H54 (cell line): Measurements from ENCODE around the gene DCDC2.

ENCODE experiments used
- DNase-seq: peaks from one replicate; pipeline ENCODE4 v3.0.0; 2011; ENCODE audit warnings: low spot score, mixed read lengths; ENCODE audit not compliant: insufficient read length
- FAIRE-seq: peaks from 3 replicates; lab custom pipeline; 2011; peaks lifted over from hg19 to GRCh38; lab: Jason Lieb, UNC
- POLR2A ChIP-seq: IDR thresholded peaks from 2 replicates; pipeline ENCODE4 v1.6.1; 2011; ENCODE audit warnings: low read depth, mild to moderate bottlenecking, low read length

The DCDC2 gene

GRCh38 chr6:24359640-24360454 is 2.0 kb upstream of the DCDC2 start:
- FAIRE-seq (peak; percentile 94), DNase-seq (peak; percentile 60)
- TF ChIP-seq POLR2A = no peak

- no peak for FAIRE-seq
- no peak for TF ChIP-seq POLR2A
- DNase-seq = no peak
Observed at GRCh38 chr6:24358219-24358821, 461 bp upstream of the DCDC2 start.

GRCh38 chr6:24356310-24356973 is 1.4 kb downstream of the DCDC2 start:
- FAIRE-seq (no peak), DNase-seq (no peak)

GRCh38 chr6:24355393-24355792 is 2.5 kb downstream of the DCDC2 start:
- FAIRE-seq (no peak), DNase-seq (no peak)
- TF ChIP-seq POLR2A = no peak

More at GRCh38 chr6:24356310-24356973, 1.4 kb downstream of the DCDC2 start:
- no peak for TF ChIP-seq POLR2A

- FAIRE-seq = no peak
- no peak for DNase-seq
- no peak for TF ChIP-seq POLR2A
Observed at GRCh38 chr6:24353861-24354260, 4.0 kb downstream of the DCDC2 start.

- no peak for TF ChIP-seq POLR2A
- FAIRE-seq = no peak
- no peak for DNase-seq
Observed at GRCh38 chr6:24352434-24352833, 5.4 kb downstream of the DCDC2 start.

- FAIRE-seq (no peak), DNase-seq (no peak)
- TF ChIP-seq POLR2A = no peak
Observed at GRCh38 chr6:24344976-24345375, 12.9 kb downstream of the DCDC2 start.

- no peak for TF ChIP-seq POLR2A
- no peak for FAIRE-seq
- no peak for DNase-seq
Observed at GRCh38 chr6:24340998-24341938, 16.6 kb downstream of the DCDC2 start.

- DNase-seq (no peak), FAIRE-seq (no peak)
- TF ChIP-seq POLR2A = no peak
Observed at GRCh38 chr6:24339932-24340331, 17.9 kb downstream of the DCDC2 start.

GRCh38 chr6:24334285-24334684 is 23.6 kb downstream of the DCDC2 start:
- no peak for FAIRE-seq

GRCh38 chr6:24332317-24332716 is 25.5 kb downstream of the DCDC2 start:
- no peak for TF ChIP-seq POLR2A
- FAIRE-seq (peak; percentile 98), DNase-seq (peak; percentile 18)

More at GRCh38 chr6:24334285-24334684, 23.6 kb downstream of the DCDC2 start:
- no peak for TF ChIP-seq POLR2A
- DNase-seq = no peak

- no peak for TF ChIP-seq POLR2A
- DNase-seq (no peak), FAIRE-seq (peak; percentile 60)
Observed at GRCh38 chr6:24330137-24330732, 27.6 kb downstream of the DCDC2 start.

- no peak for FAIRE-seq
- no peak for DNase-seq
- TF ChIP-seq POLR2A = no peak
Observed at GRCh38 chr6:24329451-24329850, 28.4 kb downstream of the DCDC2 start.

- DNase-seq = no peak
- no peak for TF ChIP-seq POLR2A
- FAIRE-seq = peak; percentile 81
Observed at GRCh38 chr6:24329022-24329421, 28.8 kb downstream of the DCDC2 start.
